Psoas muscle (tissue), 8 donors: ENCODE data around the gene SLC39A9. TPM values are rescaled to one million over a fixed set of nuclear protein-coding genes. Genes with fewer than 3 reads are reported as not detected.
A peak's percentile ranks its signal among the peaks of the same experiment; 100 is the strongest.

ENCODE experiments used
- ATAC-seq, 4 donors: fragments of 200-7000 bp; cut with Tn5 transposase; one replicate each; pipeline ENCODE4 v1.9.1; 2020; ENCODE audit warnings: moderate library complexity in 3 of 4, mild to moderate bottlenecking in 2 of 4
- DNase-seq, 2 donors: peaks; one replicate each; pipeline ENCODE4 v3.0.0-alpha.2; 2020
- H3K27ac ChIP-seq: fragments of 200-600 bp; one replicate; pipeline ENCODE4 v1.8.0; 2022
- H3K27me3 ChIP-seq, 3 donors: fragments of 200-600 bp in 1 of 3; one replicate each; pipeline versions ENCODE4 v1.6.1 to v1.8.0; 2013 to 2022; ENCODE audit warnings: low read length in 2 of 3, mild to moderate bottlenecking in 2 of 3, moderate library complexity in 1 of 3; ENCODE audit not compliant: insufficient read depth in 3 of 3
- H3K36me3 ChIP-seq, 2 donors: fragments of 200-600 bp in 1 of 2; one replicate each; pipeline versions ENCODE4 v1.6.1 to v1.8.0; 2013 to 2022; ENCODE audit warnings: low read depth in 1 of 2, mild to moderate bottlenecking in 1 of 2, moderate library complexity in 1 of 2; ENCODE audit not compliant: insufficient read depth in 1 of 2
- H3K4me1 ChIP-seq: fragments of 200-600 bp; one replicate; pipeline ENCODE4 v1.8.0; 2022
- H3K4me3 ChIP-seq: fragments of 200-600 bp; one replicate; pipeline ENCODE4 v1.8.0; 2022; ENCODE audit warnings: mild to moderate bottlenecking
- H3K9me3 ChIP-seq: fragments of 200-600 bp; one replicate; pipeline ENCODE4 v1.8.0; 2022
- CTCF ChIP-seq: fragments of 200-600 bp; IDR thresholded peaks from one replicate; pipeline ENCODE4 v1.8.0; 2022; ENCODE audit warnings: antibody characterized with exemption
- WGBS, 3 donors: extraction: QIAGEN DNeasy Blood & Tissue Kit; methylation state at CpG; one replicate each; pipeline versions ENCODE4 v1.1.6 to v1.1.7; 2013; 5-methylcytosine and 5-hydroxymethylcytosine counted together
- intact Hi-C, 2 donors: fragments of 100-400 bp; cut with DNase I; formaldehyde crosslinking; loops; one replicate each; pipeline versions ENCODE4 v1.11.0 to v1.14.2; 2022
- polyA plus RNA-seq, 3 donors: library from polyadenylated mRNA; stranded (reverse); fragments of 200-250 nt; gene quantifications; one replicate each; pipeline ENCODE4 v1.2.3, GENCODE V29; 2013
- total RNA-seq, 4 donors: library from RNA; stranded (reverse); fragmentation: NEBNext Ultra II Directional in 2 of 4; extraction: Animal tissue kit (Norgen Biotek cat#: 25700) in 2 of 4; gene quantifications; one replicate each; pipeline versions ENCODE4 v1.2.1 to v1.2.4, GENCODE V29; 2021 to 2023
- donor health status: healthy with polysubstance abuse.
- donor health status: DM: no; HTN: no; CAD: no; lungs with moderate emphysema.
- donor health status: Bipolar disorder and iron deficiency.
- donor health status: healthy.
- donor health status: DM: yes; HTN: yes; CAD: no.
- donor health status: DM: no; HTN: no; CAD: no.
- donor health status: DM: no; HTN: no; CAD: no.
- donor health status: DM: yes; HTN: yes; CAD: no.

Gene SLC39A9
- total and polyA plus RNA-seq, 7 donors: 6.1 to 19.8 (median 16.0) TPM

GRCh38 chr14:69487771-69488170 lies 89.3 kb downstream of the SLC39A9 start:
- no peak for DNase-seq
- ATAC-seq: no peak
- intact Hi-C loops: no loop called here
- Histone ChIP-seq H3K36me3 (no peaks in the 10 kb centered on the region), H3K4me3 (no peak overlapping the region), H3K4me1 (peaks cover 24% of the 10 kb centered on the region), H3K27ac (no peak overlapping the region), H3K9me3 (no peaks in the 10 kb centered on the region), H3K27me3 (peaks cover 0 to 11% (median 2%) of the 10 kb centered on the region in 3 donors)
- no peak for TF ChIP-seq CTCF
- WGBS, 3 donors: 64 to 75% (median 65%) methylated on average over 4 of the region's 4 CpGs

GRCh38 chr14:69489495-69489894 lies 91.0 kb downstream of the SLC39A9 start:
- Histone ChIP-seq H3K36me3 (no peaks in the 10 kb centered on the region), H3K27me3 (peaks cover 0 to 11% (median 2%) of the 10 kb centered on the region in 3 donors), H3K4me1 (peaks cover 21% of the 10 kb centered on the region), H3K4me3 (no peak overlapping the region), H3K27ac (no peak overlapping the region), H3K9me3 (no peaks in the 10 kb centered on the region)
- no peak for ATAC-seq
- intact Hi-C loops: no loop called here
- DNase-seq: no peak
- no peak for TF ChIP-seq CTCF

GRCh38 chr14:69490219-69490918 lies 91.9 kb downstream of the SLC39A9 start:
- Histone ChIP-seq H3K27ac (peak overlapping the region; percentile 58), H3K4me1 (peaks cover 16% of the 10 kb centered on the region), H3K4me3 (no peak overlapping the region), H3K36me3 (no peaks in the 10 kb centered on the region), H3K27me3 (peaks cover 0 to 5% (median 0%) of the 10 kb centered on the region in 3 donors), H3K9me3 (no peaks in the 10 kb centered on the region)
- intact Hi-C loops: no loop called here
- WGBS, 3 donors: 46 to 72% (median 59%) methylated on average over 7 of the region's 7 CpGs
- DNase-seq (no peak), ATAC-seq (peak; percentile 36 to 86 (median 78))
- TF ChIP-seq CTCF: no peak

- WGBS, 3 donors: 90 to 94% (median 92%) methylated on average over 3 of the region's 3 CpGs
- ATAC-seq (no peak), DNase-seq (no peak)
- Histone ChIP-seq H3K4me1 (peaks cover 16% of the 10 kb centered on the region), H3K27me3 (no peaks in the 10 kb centered on the region), H3K27ac (no peak overlapping the region), H3K9me3 (no peaks in the 10 kb centered on the region), H3K36me3 (no peaks in the 10 kb centered on the region), H3K4me3 (no peak overlapping the region)
- intact Hi-C loops: no loop called here
- TF ChIP-seq CTCF: no peak
These were observed 92.7 kb downstream of the SLC39A9 start for GRCh38 chr14:69491193-69491592.

GRCh38 chr14:69493038-69493437 lies 94.5 kb downstream of the SLC39A9 start:
- Histone ChIP-seq H3K36me3 (no peaks in the 10 kb centered on the region), H3K4me1 (peaks cover 16% of the 10 kb centered on the region), H3K27me3 (no peaks in the 10 kb centered on the region), H3K4me3 (no peak overlapping the region), H3K9me3 (no peaks in the 10 kb centered on the region), H3K27ac (no peak overlapping the region)
- 83 to 88% (median 86%) methylated on average over 4 of the region's 4 CpGs for WGBS, 3 donors
- no peak for ATAC-seq
- intact Hi-C loops: no loop called here
- no peak for DNase-seq
- TF ChIP-seq CTCF: no peak
